Raji (cell line): Measurements from ENCODE around the gene FOXRED1.

Experiments
- POLR2A ChIP-seq: IDR thresholded peaks from 2 replicates; pipeline ENCODE4 v1.6.1; 2011; ENCODE audit warnings: low read depth, low read length, control low read depth; ENCODE audit not compliant: insufficient read depth

FOXRED1 gene

DNA sequence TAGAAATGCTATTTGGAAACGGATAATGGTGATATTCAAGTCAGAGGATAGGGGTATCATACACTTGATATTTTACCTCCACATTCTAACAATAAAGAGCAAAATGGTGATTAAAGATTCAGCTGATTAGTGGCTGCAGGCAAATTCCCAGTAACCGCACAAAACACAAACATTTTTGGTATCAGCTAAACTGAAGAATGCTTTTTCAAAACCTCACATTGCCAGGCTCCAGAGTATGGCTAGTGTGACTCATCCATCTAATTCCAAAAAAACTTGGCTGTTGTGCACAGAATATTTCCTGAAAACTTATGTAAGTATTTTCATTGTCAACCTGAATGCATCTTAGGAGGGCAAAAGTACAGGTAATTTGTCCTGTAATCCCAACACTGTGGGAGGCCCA, 11.2 kb upstream of the FOXRED1 start:
- TF ChIP-seq POLR2A = no peak

DNA sequence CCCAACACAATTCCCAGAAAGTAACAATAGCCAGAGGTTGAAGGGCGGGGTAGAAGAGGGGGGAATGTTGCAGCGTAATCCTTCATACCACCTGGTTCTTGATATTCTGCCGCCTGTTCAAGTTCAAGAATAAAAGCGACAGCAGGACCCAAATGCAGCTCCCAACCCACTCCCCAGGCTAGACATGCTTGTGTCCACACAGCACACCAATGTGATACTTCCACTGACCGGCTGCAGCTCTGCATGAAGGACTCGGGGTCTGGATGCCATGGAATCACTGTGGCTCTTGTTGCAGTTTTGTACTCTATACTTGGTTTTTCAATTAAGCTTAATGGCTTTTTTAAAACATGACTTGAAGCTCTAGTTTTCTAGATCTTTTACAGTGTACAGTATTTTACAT, 6.7 kb upstream of the FOXRED1 start:
- no peak for TF ChIP-seq POLR2A

DNA sequence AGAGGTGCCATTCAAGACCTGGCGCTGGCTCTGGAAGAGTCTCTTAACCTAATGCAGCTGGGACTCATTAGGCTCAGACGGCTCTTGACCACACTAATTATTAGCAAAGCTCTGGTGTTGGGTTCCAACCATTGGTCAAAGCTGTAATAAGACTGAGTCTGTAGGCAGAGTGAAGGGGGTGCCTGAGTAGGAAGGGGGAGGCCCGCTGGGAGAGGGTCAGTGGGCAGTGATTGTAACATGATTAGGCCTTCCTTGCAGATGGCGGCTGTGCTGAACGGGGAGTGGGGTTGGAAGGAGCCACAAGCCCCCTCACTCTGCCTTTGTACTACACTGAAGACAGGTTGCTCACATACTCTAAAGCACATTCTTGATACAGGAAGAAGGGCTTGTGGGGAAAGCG, 5.5 kb upstream of the FOXRED1 start:
- no peak for TF ChIP-seq POLR2A

DNA sequence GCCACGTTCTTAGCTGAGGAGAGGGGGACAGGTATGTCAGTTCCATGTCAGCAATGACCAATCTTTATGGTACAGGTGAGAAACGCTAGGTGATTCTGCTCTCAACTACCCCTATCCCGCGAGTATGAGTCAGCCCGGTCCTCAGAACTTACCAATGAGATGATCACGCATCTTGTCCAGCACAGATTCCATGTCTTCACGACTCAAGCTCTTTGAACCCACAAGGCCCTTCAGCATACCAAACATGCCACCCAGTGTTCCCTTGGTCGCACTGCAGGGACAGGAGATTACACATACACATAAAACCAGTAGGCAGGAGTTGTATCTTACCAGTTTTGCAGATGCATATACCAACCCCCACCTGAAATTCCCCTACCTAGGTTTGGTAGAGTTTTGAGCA, 3.1 kb upstream of the FOXRED1 start:
- TF ChIP-seq POLR2A = no peak

DNA sequence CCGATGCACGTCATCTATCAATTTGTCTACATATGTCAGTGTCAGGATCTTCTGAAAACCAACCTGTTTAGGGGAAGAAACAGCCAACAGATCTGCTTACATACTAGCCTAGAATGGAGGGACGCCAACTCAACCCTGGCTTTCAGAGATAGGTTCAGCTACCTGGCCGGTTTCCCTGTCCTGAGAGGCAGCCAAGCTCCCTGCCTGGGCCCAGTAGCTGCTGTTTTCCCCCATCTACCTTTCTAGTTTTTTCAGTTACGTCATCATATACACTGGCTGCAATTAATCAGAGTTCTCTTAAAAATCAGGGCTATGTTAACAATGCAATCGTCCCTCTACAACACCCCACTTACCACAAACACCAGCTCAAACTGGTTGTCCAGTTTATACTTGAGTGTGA, 1.3 kb upstream of the FOXRED1 start:
- TF ChIP-seq POLR2A = no peak

DNA sequence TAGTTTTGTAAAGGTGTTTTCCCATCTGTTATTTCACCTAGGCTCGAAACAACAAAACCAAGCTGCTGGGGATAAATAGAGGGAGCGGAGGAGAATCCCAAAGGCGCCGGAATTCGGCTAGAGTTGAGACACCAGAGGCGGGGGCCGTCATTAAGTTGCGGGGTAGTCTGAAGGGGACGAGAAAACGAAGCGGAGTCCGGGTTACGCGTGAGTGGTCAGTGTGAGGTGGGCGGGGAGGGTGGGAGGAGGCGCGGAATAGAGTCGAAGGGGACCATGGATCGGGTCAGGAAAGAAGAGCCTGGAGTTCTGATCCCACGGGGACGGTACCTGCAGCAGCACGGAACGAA, 620 bp upstream of the FOXRED1 start:
- TF ChIP-seq POLR2A = no peak

DNA sequence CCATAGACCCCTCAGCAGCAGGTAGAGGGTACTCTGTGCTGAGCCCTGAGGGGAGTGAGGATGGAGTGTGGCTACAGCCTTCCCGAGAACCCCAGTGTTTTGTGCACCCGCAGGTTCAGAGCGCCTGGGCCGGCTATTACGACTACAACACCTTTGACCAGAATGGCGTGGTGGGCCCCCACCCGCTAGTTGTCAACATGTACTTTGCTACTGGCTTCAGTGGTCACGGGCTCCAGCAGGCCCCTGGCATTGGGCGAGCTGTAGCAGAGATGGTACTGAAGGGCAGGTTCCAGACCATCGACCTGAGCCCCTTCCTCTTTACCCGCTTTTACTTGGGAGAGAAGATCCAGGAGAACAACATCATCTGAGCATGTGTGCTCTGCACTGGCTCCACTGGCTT, 8.4 kb downstream of the FOXRED1 start:
- TF ChIP-seq POLR2A = no peak

DNA sequence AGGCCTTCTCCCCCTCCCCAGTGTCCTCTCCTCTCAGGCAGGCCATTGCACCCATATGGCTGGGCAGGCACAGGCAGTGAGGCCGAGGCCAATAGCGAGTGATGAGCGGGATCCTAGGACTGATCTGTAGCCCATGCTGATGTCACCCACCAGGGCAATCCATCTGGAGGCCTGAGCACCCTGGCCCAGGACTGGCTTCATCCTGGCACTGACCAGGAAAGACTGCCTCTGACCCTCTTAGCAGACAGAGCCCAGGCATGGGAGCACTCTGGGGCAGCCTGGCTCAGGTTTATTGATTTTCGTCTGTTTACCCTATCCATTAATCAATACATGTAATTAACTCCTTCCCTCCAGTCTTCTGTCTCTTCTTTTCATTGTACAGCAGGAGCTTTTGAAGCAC, 8.8 kb downstream of the FOXRED1 start:
- TF ChIP-seq POLR2A = no peak

DNA sequence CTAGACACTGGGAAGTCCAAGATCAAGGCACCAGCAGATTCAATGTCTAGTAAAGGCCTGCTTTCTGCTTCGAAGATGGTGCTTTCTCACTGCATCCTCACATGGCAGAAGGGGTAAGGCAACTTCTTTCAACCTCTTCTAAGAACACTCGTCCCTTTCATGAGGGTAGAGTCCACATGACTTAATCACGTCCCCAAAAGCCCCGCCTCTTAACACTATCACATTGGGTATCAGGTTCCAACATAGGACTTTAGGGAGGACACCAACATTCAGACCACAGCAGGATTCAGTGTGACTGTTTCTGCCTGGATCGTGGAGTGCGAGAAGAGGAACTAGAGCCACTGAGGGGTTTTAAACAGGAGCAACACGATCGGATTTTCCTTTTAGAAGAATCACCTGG, 10.2 kb downstream of the FOXRED1 start:
- no peak for TF ChIP-seq POLR2A

DNA sequence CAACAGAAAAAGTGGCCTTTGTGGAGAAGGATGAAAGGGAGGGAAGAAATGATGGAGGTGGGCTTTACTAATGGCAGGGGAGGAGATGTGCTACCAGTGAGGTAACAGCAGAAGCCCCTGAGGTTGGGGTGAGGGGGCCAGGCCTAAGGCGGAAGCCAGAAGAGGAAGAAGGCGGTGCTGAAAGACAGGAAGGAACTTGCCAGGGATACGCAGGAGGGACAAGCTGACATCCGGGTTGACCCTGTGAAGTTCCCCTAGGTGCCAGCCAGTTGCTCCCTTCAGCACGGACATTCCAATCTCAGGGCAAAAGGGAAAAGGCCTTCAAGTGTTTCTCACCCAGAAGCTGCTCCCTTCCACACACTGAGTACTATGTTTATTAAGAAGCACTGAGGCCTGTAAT, 11.6 kb downstream of the FOXRED1 start:
- no peak for TF ChIP-seq POLR2A

DNA sequence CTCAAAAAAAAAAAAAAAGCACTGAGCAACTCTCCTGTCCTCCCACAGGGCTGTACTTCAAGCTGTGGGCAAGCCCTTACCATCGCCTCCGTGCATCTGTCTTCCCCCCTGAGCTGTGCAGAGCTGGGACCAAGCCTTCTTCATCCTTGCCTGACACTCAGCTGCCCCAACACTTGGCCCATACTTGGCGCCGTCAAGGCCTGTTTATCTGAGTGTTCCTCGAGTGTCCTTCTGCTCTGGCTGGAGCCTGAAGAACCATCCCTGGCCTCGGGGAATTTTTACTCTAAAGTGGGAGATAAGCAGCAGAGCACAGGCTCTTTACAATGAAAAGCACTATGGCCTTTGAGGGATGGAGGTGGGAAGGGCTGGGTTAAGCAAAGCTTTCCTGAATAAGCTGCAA, 12.3 kb downstream of the FOXRED1 start:
- TF ChIP-seq POLR2A = no peak

DNA sequence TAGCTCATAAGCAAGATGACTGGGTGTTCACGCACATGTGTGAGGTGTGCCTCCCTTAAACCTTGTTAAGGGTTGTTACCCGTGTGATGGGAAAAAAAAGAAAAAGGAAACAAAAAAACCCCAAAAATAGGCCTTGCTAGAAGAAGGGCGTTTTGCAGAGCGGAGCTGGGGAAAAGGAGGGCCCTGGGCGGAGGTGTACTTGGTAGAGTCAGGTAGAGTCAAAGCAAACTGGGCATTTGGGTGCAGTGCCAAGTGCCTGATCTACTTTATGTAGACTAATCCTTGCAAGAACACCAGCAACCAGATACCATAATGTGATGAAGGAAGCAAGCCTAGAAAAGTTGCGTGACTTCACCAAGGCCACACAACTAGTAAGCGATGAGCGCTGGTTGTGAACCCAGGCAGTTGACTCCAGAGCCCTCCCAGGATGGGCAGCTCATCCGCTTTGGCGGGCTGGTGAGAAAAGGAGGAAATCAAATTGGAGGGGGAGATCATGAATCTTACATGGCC, 12.8 kb downstream of the FOXRED1 start:
- TF ChIP-seq POLR2A = no peak

DNA sequence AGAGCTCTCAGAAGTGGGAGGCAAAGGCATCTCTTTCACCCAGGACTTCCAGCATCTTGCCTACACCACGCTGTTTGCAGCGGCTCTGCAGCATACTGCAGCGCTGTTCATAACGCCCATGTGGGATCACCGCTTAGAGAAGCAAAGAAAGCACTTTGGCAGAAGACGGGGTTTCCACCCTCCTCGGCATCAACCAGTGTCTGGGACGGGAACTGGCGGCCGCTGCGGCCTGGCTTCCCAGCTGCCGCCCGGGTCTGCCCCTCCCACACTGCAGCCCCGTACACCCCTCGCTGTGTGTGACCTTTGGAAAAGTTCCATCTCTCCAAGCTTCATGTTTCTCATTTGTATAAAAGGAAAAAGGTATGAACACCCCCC, 13.4 kb downstream of the FOXRED1 start:
- no peak for TF ChIP-seq POLR2A

DNA sequence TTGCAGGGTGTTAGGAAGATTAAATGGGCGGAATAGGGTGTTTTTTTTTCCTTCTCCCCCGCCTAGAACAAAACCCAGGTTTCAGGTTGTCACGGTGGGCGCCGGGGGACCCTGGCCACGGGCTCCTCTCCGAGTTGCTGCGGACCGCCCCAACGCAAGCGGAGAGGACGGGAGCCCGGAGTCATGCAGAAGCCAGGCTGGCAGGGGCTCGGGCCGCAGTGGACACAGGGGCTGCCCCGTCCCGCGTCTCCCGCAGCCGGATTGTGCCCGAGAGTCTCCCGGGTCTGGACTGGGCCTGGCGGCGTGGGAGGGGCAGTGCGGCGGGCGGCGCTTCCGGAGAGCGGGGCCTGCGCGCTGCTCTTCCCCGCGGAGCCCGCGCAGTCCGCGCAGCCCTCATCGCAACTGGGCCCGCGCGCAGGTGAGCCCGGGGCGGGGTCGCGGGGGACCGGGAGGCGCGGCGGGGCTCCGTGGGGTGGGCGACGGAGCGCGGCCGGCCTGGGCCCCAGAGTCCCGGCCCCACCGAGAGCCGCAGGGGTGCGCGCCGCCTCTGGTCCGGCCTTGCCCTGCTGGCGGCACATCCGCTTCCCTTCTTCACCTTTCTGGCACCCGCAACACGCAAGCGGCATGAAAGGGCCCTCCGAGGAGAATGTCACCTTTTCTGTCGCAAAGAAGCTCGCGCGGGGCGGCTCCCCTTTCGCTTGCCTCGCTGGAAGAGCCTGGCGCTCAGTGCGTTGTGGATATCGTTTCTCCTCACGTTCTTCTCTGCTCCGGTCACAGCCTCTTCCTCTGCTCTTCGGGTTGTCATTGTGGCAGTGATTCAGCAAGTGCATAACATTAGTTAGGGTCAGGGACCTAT, 14.0 kb downstream of the FOXRED1 start, which contains the start of gene TIRAP:
TIRAP (plus strand) TSS at position 358 of the 856 bp plus-strand sequence. CDS start 7,802 bp downstream, outside the sequence.
- no peak for TF ChIP-seq POLR2A

DNA sequence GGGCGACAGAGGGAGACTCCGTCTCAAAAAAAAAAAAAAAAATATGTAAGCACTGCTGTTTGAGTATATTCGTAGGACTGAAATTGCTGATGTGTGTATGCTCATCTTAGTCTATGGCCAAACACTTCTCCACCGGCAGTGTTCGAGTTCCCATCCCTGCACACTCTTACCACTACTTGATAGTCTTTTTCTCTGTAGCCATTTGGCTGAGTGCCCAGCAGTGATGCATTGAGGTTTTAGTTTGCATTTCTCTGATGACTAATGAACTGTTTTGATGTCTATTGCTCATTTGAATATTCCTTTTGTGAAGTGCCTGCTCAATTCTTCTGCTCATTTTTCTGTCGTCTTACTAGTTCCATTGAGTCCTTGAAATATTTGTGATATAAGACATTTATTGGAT, 15.9 kb downstream of the FOXRED1 start:
- TF ChIP-seq POLR2A = no peak

DNA sequence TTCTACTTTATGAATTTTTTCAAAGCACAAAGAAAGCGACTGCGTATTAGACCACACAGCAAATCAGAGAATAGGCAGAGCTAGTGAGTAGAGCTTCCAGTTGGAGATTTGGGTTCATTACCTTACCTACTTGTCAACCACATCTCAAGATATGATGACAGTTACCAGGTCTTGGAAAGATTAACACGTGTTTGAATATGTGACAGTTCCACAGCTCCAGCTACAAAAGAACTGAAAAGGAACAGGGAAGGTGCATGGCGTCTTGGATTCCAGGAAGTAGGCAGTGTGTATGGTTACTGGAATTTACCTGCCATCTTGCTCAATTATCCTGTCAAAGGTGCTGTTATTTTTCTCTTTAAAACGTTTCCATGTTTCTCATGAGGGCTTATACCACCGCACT, 19.3 kb downstream of the FOXRED1 start:
- TF ChIP-seq POLR2A = no peak

DNA sequence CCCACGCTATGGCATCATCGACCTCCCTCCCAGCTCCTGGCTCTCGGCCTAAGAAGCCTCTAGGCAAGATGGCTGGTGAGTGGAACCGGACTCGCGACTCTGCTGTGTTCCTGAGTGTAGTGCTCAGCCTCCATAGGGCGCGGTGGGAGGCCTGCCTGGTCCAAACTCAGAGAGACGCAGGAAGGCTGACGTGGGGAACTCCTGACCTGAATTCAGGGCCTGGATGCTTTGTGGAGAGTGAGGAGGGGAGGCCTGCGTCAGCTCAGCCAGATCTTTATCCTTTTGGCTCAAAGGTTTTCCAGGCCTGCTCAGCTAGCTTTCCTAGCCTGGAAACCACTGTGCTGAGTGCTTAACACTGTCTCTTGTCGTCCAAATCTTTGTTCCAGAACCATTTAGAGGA, 21.9 kb downstream of the FOXRED1 start:
- no peak for TF ChIP-seq POLR2A
